NT2/D1 (cell line): ENCODE measurements around the gene NANOS2.

Experiments used
- SUZ12 ChIP-seq: IDR thresholded peaks from 2 replicates; pipeline ENCODE4 v1.6.1; 2011; ENCODE audit not compliant: insufficient read length, insufficient read depth; ENCODE audit errors: extremely low read depth
- ZNF274 ChIP-seq: IDR thresholded peaks from 2 replicates; pipeline ENCODE4 v1.6.1; 2011; ENCODE audit warnings: mild to moderate bottlenecking, low read depth, low read length

- TF ChIP-seq SUZ12 (no peak), ZNF274 (no peak)
Measured at GRCh38 chr19:45960595-45961235, 46.1 kb upstream of the NANOS2 start.
